Testis (tissue), 3 donors: Measurements from ENCODE around the gene HUNK. TPM values are rescaled to one million over a fixed set of nuclear protein-coding genes. Genes with fewer than 3 reads are reported as not detected.

Experiments used
- DNase-seq: peaks from one replicate; pipeline ENCODE4 v3.0.0-alpha.2; 2019
- H3K27ac ChIP-seq, 2 donors: fragments of 200-600 bp; sonication (generic); one replicate each; pipeline ENCODE4 v1.5.1; 2019
- H3K27me3 ChIP-seq: fragments of 200-600 bp; sonication (generic); one replicate; pipeline ENCODE4 v1.5.1; 2019
- H3K36me3 ChIP-seq: fragments of 200-600 bp; sonication (generic); one replicate; pipeline ENCODE4 v1.5.1; 2017; ENCODE audit warnings: low read depth; ENCODE audit errors: missing control alignments
- H3K4me1 ChIP-seq: fragments of 200-600 bp; sonication (generic); one replicate; pipeline ENCODE4 v1.5.1; 2019
- H3K4me3 ChIP-seq, 2 donors: fragments of 200-600 bp; sonication (generic); one replicate each; pipeline ENCODE4 v1.5.1; 2017 to 2019
- H3K9me3 ChIP-seq: fragments of 200-600 bp; sonication (generic); one replicate; pipeline ENCODE4 v1.5.1; 2017
- POLR2A ChIP-seq: fragments of 450-650 bp; IDR thresholded peaks from one replicate; pipeline ENCODE4 v1.6.1; 2017; ENCODE audit warnings: antibody characterized with exemption, mild to moderate bottlenecking, moderate library complexity
- WGBS, 2 donors: methylation state at CpG; one replicate each; pipeline ENCODE4 v1.1.5; 2018; 5-methylcytosine and 5-hydroxymethylcytosine counted together
- intact Hi-C: fragments of 100-400 bp; cut with DNase I; formaldehyde crosslinking; loops from one replicate; pipeline ENCODE4 v1.15.1; 2023; ENCODE audit warnings: low total_unique reads
- polyA plus RNA-seq: library from polyadenylated mRNA; stranded (reverse); fragments of 350-450 nt; fragmentation: Illumina TruSeq; extraction: RNeasy Lipid Tissue Mini Kit (QIAGEN cat#74804); gene quantifications from one replicate; pipeline ENCODE4 v1.2.3, GENCODE V29; 2014; ENCODE audit warnings: low read depth, low replicate concordance; ENCODE audit not compliant: insufficient read depth
- total RNA-seq, 2 donors: library from RNA; depleted of rRNA; stranded (reverse); fragments of >200 nt; gene quantifications; one replicate each; pipeline ENCODE4 v1.2.3, GENCODE V29; 2016
- TF ChIP-seq, protein P1 (sequence below), 3 experiments: fragments of 450-650 bp in 2 of 3; fragments of 200-600 bp in 1 of 3; sonication (generic) in 1 of 3; IDR thresholded peaks; one replicate each; pipeline ENCODE4 v1.5.1; 2016 to 2019; ENCODE audit warnings: antibody characterized with exemption in 3 of 3, mild to moderate bottlenecking in 2 of 3, moderate library complexity in 1 of 3

HUNK gene
- total and polyA plus RNA-seq, 3 donors from 2014 or later, result 2.1 to 7.6 (median 6.8) TPM

GRCh38 chr21:31937303-31937702 lies 64.5 kb downstream of the HUNK start:
- WGBS, 2 donors, result 79 to 89% methylated on average over 2 of the region's 2 CpGs
- Histone ChIP-seq H3K36me3 (no peaks in the 10 kb centered on the region), H3K27ac (peak overlapping the region; percentile 80), H3K27me3 (no peaks in the 10 kb centered on the region), H3K4me3 (no peak overlapping the region), H3K9me3 (no peaks in the 10 kb centered on the region), H3K4me1 (peaks cover 14% of the 10 kb centered on the region)
- no peak for DNase-seq
- intact Hi-C loops, result no loop called here
- no peak for TF ChIP-seq POLR2A
- TF ChIP-seq, protein P1, sequence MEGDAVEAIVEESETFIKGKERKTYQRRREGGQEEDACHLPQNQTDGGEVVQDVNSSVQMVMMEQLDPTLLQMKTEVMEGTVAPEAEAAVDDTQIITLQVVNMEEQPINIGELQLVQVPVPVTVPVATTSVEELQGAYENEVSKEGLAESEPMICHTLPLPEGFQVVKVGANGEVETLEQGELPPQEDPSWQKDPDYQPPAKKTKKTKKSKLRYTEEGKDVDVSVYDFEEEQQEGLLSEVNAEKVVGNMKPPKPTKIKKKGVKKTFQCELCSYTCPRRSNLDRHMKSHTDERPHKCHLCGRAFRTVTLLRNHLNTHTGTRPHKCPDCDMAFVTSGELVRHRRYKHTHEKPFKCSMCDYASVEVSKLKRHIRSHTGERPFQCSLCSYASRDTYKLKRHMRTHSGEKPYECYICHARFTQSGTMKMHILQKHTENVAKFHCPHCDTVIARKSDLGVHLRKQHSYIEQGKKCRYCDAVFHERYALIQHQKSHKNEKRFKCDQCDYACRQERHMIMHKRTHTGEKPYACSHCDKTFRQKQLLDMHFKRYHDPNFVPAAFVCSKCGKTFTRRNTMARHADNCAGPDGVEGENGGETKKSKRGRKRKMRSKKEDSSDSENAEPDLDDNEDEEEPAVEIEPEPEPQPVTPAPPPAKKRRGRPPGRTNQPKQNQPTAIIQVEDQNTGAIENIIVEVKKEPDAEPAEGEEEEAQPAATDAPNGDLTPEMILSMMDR (IDR thresholded peaks at IDR 0.05), result no peak

DNA sequence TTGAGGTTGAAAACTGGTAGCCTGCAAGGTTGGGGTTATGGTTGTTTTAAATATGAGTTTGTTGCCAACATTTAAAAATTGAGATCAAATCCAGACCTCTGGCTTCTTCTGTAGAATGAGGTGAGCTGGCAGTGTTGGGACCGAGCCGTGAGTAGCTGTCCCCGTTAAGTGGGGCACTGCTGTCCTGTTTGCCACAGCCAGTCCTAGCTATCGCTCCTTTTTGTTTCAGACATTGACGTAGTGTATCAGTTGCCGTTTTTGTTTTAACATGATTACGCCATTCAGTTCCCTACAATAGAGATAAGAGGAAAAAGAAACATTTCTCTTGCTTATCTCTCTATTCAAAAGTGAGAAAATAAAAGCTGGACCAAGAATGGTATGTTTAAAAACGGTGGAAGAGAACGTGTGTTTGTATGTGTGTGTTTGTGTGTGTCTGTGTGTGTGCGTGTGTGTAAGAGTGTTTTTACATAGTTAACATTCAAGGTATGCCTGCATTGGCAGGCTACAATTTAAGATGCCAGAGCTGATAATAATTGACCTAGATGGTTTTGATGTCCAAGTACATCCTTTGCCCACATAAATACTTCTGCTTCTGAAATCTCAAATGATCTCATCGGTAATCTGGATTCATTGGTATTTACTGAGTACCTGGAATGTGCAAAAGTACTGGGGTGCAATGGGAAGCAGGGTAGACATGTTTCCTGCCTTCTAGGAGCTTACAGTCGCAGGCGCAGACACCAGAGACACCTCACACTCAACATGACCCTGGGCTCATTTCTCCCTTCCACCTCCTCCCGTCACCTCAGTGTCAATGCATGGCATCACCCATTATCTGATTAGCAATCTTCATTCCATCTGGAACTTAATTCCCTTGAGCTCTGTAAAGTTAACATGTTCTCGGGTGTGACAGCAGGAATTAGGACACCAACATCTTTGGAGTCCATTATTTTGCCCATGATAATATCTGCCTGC lies 65.8 kb downstream of the HUNK start:
- TF ChIP-seq, protein P1 (IDR thresholded peaks at IDR 0.05), result no peak
- peak; percentile 6 for TF ChIP-seq POLR2A
- Histone ChIP-seq H3K4me3 (no peak overlapping the region), H3K27ac (peak overlapping the region; percentile 80), H3K27me3 (no peaks in the 10 kb centered on the region), H3K36me3 (no peaks in the 10 kb centered on the region), H3K4me1 (peaks cover 14% of the 10 kb centered on the region), H3K9me3 (no peaks in the 10 kb centered on the region)
- WGBS, 2 donors, result 72 to 77% methylated on average over 15 of the region's 15 CpGs
- DNase-seq, result peak; percentile 85
- intact Hi-C loops, result no loop called here

DNA sequence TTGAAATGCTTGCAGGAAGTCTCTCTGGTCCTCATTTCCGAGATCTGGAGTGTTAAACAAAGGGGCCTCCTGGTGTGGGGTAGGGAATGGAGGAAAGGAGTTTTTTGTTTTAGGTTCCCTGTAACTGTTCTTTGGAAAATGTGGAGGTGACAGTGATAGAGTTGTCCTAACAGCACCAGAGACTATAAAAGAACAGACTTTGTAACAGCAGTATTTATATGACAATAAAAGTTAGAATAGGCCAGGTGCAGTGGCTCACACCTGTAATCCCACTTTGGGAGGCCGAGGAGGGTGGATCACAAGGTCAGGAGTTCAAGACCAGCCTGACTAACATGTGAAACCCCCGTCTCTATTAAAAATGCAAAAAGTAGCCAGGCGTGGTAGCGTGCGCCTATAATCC lies 68.9 kb downstream of the HUNK start:
- no peaks in the 10 kb centered on the region for H3K27me3 ChIP-seq
- H3K36me3 ChIP-seq, result no peaks in the 10 kb centered on the region
- no peak for TF ChIP-seq POLR2A
- TF ChIP-seq, protein P1 (IDR thresholded peaks at IDR 0.05), result no peak
- intact Hi-C loops, result no loop called here
- WGBS, 2 donors, result 83 to 85% methylated on average over 6 of the region's 6 CpGs
- H3K4me1 ChIP-seq, result peaks cover 16% of the 10 kb centered on the region
- no peak for DNase-seq
- no peak overlapping the region for H3K4me3 ChIP-seq
- H3K27ac ChIP-seq, result no peak overlapping the region
- H3K9me3 ChIP-seq, result no peaks in the 10 kb centered on the region

GRCh38 chr21:31943561-31943960 lies 70.7 kb downstream of the HUNK start:
- TF ChIP-seq, protein P1 (IDR thresholded peaks at IDR 0.05), result no peak
- no peak for TF ChIP-seq POLR2A
- intact Hi-C loops, result no loop called here

More at GRCh38 chr21:31943561-31943960, 70.7 kb downstream of the HUNK start:
- 25 to 40% methylated on average over 1 of the region's 1 CpG for WGBS, 2 donors
- Histone ChIP-seq H3K4me1 (peaks cover 20% of the 10 kb centered on the region), H3K27ac (peak overlapping the region; percentile 32 to 75), H3K27me3 (no peaks in the 10 kb centered on the region), H3K9me3 (no peaks in the 10 kb centered on the region), H3K4me3 (no peak overlapping the region), H3K36me3 (no peaks in the 10 kb centered on the region)
- peak; percentile 41 for DNase-seq
